HL-60 (cell line): ENCODE data around the gene WFDC2.

Source experiments
- CTCF ChIP-seq: IDR thresholded peaks from one replicate; pipeline ENCODE4 v1.5.1; 2011; ENCODE audit warnings: low read length, control low read depth, inconsistent platforms; ENCODE audit not compliant: insufficient read depth
- GABPA ChIP-seq: IDR thresholded peaks from 2 replicates; pipeline ENCODE4 v1.6.1; 2012; ENCODE audit warnings: low read depth
- POLR2AphosphoS5 ChIP-seq: IDR thresholded peaks from 2 replicates; pipeline ENCODE4 v1.6.1; 2012; ENCODE audit warnings: low read depth
- TF ChIP-seq, protein P1 (sequence below): IDR thresholded peaks from 2 replicates; pipeline ENCODE4 v1.6.1; 2012; ENCODE audit warnings: low read depth; ENCODE audit not compliant: insufficient replicate concordance

DNA sequence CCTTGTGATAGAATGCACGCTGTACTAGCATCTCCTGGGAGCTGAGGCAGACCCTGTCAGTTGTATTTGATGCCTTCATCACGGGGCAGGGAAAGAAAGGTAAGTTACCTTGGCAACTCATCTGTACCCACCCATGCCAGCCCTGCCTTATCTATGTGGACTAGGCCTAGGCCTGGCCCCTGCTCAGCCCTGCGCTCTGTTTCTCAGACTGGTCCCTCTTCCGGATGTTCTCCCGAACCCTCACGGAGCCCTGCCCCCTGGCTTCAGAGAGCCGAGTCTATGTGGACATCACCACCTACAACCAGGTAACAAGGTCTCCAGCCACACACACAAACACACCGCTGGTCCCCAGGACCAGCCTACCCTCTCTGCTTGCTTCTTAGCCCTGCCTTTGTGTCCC, 49.4 kb upstream of the WFDC2 start:
- TF ChIP-seq CTCF (no peak), GABPA (no peak), POLR2AphosphoS5 (no peak)
- TF ChIP-seq, protein P1, sequence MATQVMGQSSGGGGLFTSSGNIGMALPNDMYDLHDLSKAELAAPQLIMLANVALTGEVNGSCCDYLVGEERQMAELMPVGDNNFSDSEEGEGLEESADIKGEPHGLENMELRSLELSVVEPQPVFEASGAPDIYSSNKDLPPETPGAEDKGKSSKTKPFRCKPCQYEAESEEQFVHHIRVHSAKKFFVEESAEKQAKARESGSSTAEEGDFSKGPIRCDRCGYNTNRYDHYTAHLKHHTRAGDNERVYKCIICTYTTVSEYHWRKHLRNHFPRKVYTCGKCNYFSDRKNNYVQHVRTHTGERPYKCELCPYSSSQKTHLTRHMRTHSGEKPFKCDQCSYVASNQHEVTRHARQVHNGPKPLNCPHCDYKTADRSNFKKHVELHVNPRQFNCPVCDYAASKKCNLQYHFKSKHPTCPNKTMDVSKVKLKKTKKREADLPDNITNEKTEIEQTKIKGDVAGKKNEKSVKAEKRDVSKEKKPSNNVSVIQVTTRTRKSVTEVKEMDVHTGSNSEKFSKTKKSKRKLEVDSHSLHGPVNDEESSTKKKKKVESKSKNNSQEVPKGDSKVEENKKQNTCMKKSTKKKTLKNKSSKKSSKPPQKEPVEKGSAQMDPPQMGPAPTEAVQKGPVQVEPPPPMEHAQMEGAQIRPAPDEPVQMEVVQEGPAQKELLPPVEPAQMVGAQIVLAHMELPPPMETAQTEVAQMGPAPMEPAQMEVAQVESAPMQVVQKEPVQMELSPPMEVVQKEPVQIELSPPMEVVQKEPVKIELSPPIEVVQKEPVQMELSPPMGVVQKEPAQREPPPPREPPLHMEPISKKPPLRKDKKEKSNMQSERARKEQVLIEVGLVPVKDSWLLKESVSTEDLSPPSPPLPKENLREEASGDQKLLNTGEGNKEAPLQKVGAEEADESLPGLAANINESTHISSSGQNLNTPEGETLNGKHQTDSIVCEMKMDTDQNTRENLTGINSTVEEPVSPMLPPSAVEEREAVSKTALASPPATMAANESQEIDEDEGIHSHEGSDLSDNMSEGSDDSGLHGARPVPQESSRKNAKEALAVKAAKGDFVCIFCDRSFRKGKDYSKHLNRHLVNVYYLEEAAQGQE, result no peak
